Esophagus squamous epithelium (tissue), 4 donors: Measurements from ENCODE around the gene CDKL5.

Experiments used
- POLR2A ChIP-seq, 4 donors: fragments of 450-650 bp; IDR thresholded peaks; one replicate each; pipeline ENCODE4 v1.6.1; 2017; ENCODE audit warnings: antibody characterized with exemption in 4 of 4, mild to moderate bottlenecking in 4 of 4, moderate library complexity in 3 of 4
- TF ChIP-seq, protein P1 (sequence below), 6 experiments: fragments of 450-650 bp in 4 of 6; fragments of 200-600 bp in 2 of 6; sonication (generic) in 2 of 6; IDR thresholded peaks; one replicate each; pipeline ENCODE4 v1.5.1; 2016 to 2019; ENCODE audit warnings: antibody characterized with exemption in 6 of 6, mild to moderate bottlenecking in 4 of 6, moderate library complexity in 4 of 6

DNA sequence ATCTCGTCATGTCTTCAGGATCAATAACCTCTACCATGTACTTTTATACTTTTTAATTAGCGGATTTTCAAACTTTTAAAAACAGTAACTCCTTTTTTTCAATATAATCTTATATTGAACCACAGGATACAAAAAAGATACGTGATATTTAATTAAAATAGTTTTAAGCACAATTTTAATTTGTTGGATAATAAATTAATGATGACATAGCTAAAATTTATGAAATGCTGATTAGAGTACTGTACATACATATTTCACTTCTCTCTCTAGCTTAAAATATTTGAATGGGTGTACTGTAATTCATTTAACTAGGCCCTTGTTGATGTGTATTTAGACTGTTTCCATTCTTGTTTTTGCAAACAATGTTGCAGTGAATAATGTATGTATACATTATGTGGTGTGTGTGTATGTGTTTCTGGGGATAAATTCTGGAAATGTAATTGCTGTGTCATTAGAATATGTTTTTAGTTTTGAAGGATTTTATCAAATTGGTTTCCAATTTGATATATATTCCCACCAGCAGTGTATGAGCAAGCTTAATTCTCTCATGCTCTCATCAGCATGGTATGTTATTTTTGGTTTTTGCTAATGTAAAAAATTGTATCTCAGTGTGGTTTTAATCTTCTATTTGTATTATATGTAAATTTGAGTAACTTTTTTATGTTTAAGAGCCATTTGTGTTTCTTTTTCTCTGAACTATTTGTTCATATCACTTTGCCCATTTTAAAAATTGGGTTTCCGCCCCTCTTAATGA, 66.4 kb downstream of the CDKL5 start:
- TF ChIP-seq, protein P1, sequence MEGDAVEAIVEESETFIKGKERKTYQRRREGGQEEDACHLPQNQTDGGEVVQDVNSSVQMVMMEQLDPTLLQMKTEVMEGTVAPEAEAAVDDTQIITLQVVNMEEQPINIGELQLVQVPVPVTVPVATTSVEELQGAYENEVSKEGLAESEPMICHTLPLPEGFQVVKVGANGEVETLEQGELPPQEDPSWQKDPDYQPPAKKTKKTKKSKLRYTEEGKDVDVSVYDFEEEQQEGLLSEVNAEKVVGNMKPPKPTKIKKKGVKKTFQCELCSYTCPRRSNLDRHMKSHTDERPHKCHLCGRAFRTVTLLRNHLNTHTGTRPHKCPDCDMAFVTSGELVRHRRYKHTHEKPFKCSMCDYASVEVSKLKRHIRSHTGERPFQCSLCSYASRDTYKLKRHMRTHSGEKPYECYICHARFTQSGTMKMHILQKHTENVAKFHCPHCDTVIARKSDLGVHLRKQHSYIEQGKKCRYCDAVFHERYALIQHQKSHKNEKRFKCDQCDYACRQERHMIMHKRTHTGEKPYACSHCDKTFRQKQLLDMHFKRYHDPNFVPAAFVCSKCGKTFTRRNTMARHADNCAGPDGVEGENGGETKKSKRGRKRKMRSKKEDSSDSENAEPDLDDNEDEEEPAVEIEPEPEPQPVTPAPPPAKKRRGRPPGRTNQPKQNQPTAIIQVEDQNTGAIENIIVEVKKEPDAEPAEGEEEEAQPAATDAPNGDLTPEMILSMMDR (IDR thresholded peaks at IDR 0.05): no peak
- TF ChIP-seq POLR2A (IDR thresholded peaks at IDR 0.05): no peak
